Measurements from ENCODE around the gene FBXL17.
A peak's percentile ranks its signal among the peaks of the same experiment; 100 is the strongest.

Gene FBXL17

GRCh38 chr5:107863125-107863524 is 518.8 kb downstream of the FBXL17 start (continued):
- no peak for TF ChIP-seq ZNF211 (tag by site-specific recombination; IDR thresholded peaks at IDR 0.05; ENCODE audit: low read depth)
- TF ChIP-seq, protein P1, sequence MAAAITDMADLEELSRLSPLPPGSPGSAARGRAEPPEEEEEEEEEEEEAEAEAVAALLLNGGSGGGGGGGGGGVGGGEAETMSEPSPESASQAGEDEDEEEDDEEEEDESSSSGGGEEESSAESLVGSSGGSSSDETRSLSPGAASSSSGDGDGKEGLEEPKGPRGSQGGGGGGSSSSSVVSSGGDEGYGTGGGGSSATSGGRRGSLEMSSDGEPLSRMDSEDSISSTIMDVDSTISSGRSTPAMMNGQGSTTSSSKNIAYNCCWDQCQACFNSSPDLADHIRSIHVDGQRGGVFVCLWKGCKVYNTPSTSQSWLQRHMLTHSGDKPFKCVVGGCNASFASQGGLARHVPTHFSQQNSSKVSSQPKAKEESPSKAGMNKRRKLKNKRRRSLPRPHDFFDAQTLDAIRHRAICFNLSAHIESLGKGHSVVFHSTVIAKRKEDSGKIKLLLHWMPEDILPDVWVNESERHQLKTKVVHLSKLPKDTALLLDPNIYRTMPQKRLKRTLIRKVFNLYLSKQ (tag by site-specific recombination; IDR thresholded peaks at IDR 0.05; ENCODE audit: borderline replicate concordance): no peak

DNA sequence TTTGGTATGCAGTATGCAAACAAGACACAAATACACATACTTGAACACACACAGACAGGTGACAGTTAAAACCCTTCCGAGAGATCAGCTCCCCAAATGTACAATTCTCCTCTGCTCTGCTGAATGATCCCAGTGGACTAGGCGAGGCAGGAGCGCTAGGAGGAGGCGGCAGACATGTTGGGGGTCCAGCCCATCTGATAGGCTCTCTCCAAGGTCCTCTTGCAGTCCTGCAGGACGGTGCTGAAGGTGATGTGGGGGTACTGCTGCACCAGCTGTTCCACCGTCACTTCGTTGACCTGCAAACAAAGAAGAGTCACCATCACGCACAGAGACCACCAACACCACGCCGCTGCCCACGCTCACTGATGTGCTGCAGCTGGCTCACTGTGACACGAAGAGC is 520.3 kb downstream of the FBXL17 start:
- H3K4me1 ChIP-seq (ENCODE audit: control insufficient read depth, insufficient read depth, low read length): no peaks in the 10 kb centered on the region
- TF ChIP-seq REST (tag by site-specific recombination; IDR thresholded peaks at IDR 0.05) (peak; percentile 77; the same call in 1 of the 2 replicates), SP3 (tag by site-specific recombination; IDR thresholded peaks at IDR 0.05) (no peak), PRDM4 (tag by site-specific recombination; IDR thresholded peaks at IDR 0.05) (no peak), ZSCAN16 (tag by site-specific recombination; IDR thresholded peaks at IDR 0.05) (no peak), FEZF1 (tag by site-specific recombination; IDR thresholded peaks at IDR 0.05) (no peak), ZNF24 (tag by site-specific recombination; IDR thresholded peaks at IDR 0.05) (no peak), ZNF692 (tag by site-specific recombination; IDR thresholded peaks at IDR 0.05) (no peak)
- ChIA-PET POLR2A (no interaction called here), CTCF (interaction anchor here (0.6 kb wide), 1 partner anchor 127 kb away, joined by 3 read pairs; no protein-coding TSS in a partner anchor)
- no peak overlapping the region for H3K4me3 ChIP-seq (ENCODE audit: low read depth, low read length)
- H3K27ac ChIP-seq (ENCODE audit: extremely low read depth, low read depth, low read length): no peak overlapping the region
- H3K36me3 ChIP-seq (ENCODE audit: control insufficient read depth in 2 of 2, insufficient read depth in 1 of 2, low read length in 2 of 2): no peaks in the 10 kb centered on the region
- H3K9me3 ChIP-seq (ENCODE audit: control insufficient read depth, insufficient read depth, low read depth, low read length): no peaks in the 10 kb centered on the region

DNA sequence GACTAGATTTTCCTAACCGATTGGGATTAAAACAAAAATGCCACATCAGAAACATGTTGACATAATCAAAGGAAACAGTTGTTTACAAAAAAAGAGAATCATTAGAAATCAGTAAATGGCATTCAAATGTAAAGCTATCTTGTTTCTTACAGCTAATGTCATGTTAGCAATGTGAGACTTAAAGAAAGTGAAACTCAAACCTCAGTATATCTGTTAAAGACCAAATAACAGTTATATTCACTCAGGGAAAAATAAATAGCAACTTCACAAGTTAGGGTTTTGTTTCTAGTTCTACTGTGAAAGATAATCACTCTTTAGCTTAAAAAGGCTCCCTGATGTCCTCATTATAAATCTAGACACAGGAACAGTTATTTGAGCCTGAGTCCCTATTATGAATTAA is 521.9 kb downstream of the FBXL17 start:
- no peak for TF ChIP-seq ZNF621 (tag by site-specific recombination; IDR thresholded peaks at IDR 0.05)
- no peak for TF ChIP-seq ZNF548 (tag by site-specific recombination; IDR thresholded peaks at IDR 0.05)
- Histone ChIP-seq H3K4me1 (ENCODE audit: control insufficient read depth, insufficient read depth, low read length) (no peaks in the 10 kb centered on the region), H3K4me3 (ENCODE audit: low read depth, low read length) (no peak overlapping the region), H3K9me3 (ENCODE audit: control insufficient read depth, insufficient read depth, low read depth, low read length) (no peaks in the 10 kb centered on the region), H3K27ac (ENCODE audit: extremely low read depth, low read depth, low read length) (no peak overlapping the region), H3K36me3 (ENCODE audit: control insufficient read depth in 2 of 2, insufficient read depth in 1 of 2, low read length in 2 of 2) (no peaks in the 10 kb centered on the region)
- ChIA-PET POLR2A (no interaction called here), CTCF (no interaction called here)

- Histone ChIP-seq H3K4me3 (ENCODE audit: low read depth, low read length) (no peak overlapping the region), H3K9me3 (ENCODE audit: control insufficient read depth, insufficient read depth, low read depth, low read length) (no peaks in the 10 kb centered on the region), H3K36me3 (ENCODE audit: control insufficient read depth in 2 of 2, insufficient read depth in 1 of 2, low read length in 2 of 2) (no peaks in the 10 kb centered on the region), H3K4me1 (ENCODE audit: control insufficient read depth, insufficient read depth, low read length) (no peaks in the 10 kb centered on the region), H3K27ac (ENCODE audit: extremely low read depth, low read depth, low read length) (no peak overlapping the region)
- ChIA-PET POLR2A (no interaction called here), CTCF (no interaction called here)
- TF ChIP-seq OVOL3 (tag by site-specific recombination; IDR thresholded peaks at IDR 0.05): no peak
- no peak for TF ChIP-seq RBAK (tag by site-specific recombination; IDR thresholded peaks at IDR 0.05)
- TF ChIP-seq KLF10 (tag by site-specific recombination; IDR thresholded peaks at IDR 0.05): no peak
- no peak for TF ChIP-seq ZNF416 (tag by site-specific recombination; IDR thresholded peaks at IDR 0.05)
- TF ChIP-seq, protein P2, sequence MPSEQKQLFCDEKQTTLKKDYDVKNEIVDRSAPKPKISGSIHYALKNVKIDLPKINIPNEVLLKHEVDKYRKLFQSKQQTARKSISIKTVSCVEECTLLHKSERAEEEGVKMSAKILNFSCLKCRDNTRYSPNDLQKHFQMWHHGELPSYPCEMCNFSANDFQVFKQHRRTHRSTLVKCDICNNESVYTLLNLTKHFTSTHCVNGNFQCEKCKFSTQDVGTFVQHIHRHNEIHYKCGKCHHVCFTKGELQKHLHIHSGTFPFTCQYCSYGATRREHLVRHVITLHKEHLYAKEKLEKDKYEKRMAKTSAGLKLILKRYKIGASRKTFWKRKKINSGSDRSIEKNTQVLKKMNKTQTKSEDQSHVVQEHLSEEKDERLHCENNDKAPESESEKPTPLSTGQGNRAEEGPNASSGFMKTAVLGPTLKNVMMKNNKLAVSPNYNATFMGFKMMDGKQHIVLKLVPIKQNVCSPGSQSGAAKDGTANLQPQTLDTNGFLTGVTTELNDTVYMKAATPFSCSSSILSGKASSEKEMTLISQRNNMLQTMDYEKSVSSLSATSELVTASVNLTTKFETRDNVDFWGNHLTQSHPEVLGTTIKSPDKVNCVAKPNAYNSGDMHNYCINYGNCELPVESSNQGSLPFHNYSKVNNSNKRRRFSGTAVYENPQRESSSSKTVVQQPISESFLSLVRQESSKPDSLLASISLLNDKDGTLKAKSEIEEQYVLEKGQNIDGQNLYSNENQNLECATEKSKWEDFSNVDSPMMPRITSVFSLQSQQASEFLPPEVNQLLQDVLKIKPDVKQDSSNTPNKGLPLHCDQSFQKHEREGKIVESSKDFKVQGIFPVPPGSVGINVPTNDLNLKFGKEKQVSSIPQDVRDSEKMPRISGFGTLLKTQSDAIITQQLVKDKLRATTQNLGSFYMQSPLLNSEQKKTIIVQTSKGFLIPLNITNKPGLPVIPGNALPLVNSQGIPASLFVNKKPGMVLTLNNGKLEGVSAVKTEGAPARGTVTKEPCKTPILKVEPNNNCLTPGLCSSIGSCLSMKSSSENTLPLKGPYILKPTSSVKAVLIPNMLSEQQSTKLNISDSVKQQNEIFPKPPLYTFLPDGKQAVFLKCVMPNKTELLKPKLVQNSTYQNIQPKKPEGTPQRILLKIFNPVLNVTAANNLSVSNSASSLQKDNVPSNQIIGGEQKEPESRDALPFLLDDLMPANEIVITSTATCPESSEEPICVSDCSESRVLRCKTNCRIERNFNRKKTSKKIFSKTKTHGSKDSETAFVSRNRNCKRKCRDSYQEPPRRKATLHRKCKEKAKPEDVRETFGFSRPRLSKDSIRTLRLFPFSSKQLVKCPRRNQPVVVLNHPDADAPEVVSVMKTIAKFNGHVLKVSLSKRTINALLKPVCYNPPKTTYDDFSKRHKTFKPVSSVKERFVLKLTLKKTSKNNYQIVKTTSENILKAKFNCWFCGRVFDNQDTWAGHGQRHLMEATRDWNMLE (tag by site-specific recombination; conservative IDR thresholded peaks at IDR 0.05; ENCODE audit: low read depth): no peak
- no peak for TF ChIP-seq ZNF501 (tag by site-specific recombination; IDR thresholded peaks at IDR 0.05)
These were observed 523.1 kb downstream of the FBXL17 start for GRCh38 chr5:107858788-107859187.
